HepG2 (cell line): ENCODE results near the gene HNRNPAB. TPM values are rescaled to one million over a fixed set of nuclear protein-coding genes. Genes with fewer than 3 reads are reported as not detected.

Source experiments
- ATAC-seq: fragments of 200-7000 bp; cut with Tn5 transposase; 3 replicates; pipeline ENCODE4 v1.9.1; 2020; ENCODE audit warnings: mild to moderate bottlenecking, moderate library complexity
- BruUV-seq: library from RNA; stranded (reverse); fragments of 400-500 nt; replicated peaks from 2 replicates; lab custom pipeline; 2021; lab: Mats Ljungman, UMichigan
- CTCF ChIA-PET: fragments of 300-600 bp; formaldehyde crosslinking; extraction: SDS; loops from one replicate; lab custom pipeline; 2021; ENCODE audit warnings: low total read pairs, inconsistent platforms, low intra/inter-chr PET ratio; lab: Yijun Ruan, JAX
- POLR2A ChIA-PET: fragments of 350-600 bp; sonication (Branson Sonifier 250); formaldehyde crosslinking; loops from one replicate; lab custom pipeline; 2020; ENCODE audit warnings: antibody characterized with exemption, inconsistent platforms; lab: Yijun Ruan, JAX
- DNase-seq: peaks from one replicate; pipeline ENCODE4 v3.0.0-alpha.2; 2015; ENCODE audit warnings: low spot score
- FAIRE-seq: peaks from 3 replicates; lab custom pipeline; 2011; peaks lifted over from hg19 to GRCh38; lab: Jason Lieb, UNC
- H2AFZ ChIP-seq: one replicate; pipeline ENCODE4 v1.6.1; 2011; ENCODE audit warnings: low read length, inconsistent platforms
- H3K27ac ChIP-seq: fragments of 300-600 bp; 3 replicates; pipeline ENCODE4 v1.8.0; 2011; ENCODE audit warnings: mixed run types, mild to moderate bottlenecking, mixed read lengths, low read length, inconsistent platforms; ENCODE audit not compliant: insufficient read depth; ENCODE audit errors: extremely low read length
- H3K27me3 ChIP-seq, 2 experiments: fragments of 200-600 bp in 1 of 2; 2 replicates in 1 of 2; 3 replicates in 1 of 2; pipeline versions ENCODE4 v1.6.0 to v1.8.0; 2011; ENCODE audit warnings: low read length in 2 of 2, mild to moderate bottlenecking in 2 of 2, moderate library complexity in 2 of 2, inconsistent platforms in 1 of 2; ENCODE audit not compliant: insufficient read depth in 2 of 2, control insufficient read depth in 1 of 2
- H3K36me3 ChIP-seq, 2 experiments: fragments of 200-600 bp in 1 of 2; replicated peaks in 1 of 2; 2 replicates in 1 of 2; 3 replicates in 1 of 2; pipeline versions ENCODE4 v1.5.1 to v1.8.0; 2011; ENCODE audit warnings: low read length in 2 of 2, inconsistent platforms in 1 of 2; ENCODE audit not compliant: insufficient read depth in 2 of 2, control insufficient read depth in 1 of 2
- H3K4me1 ChIP-seq: 2 replicates; pipeline ENCODE4 v1.5.1; 2012; ENCODE audit warnings: low read length, inconsistent platforms; ENCODE audit not compliant: insufficient read depth
- H3K4me2 ChIP-seq: 2 replicates; pipeline ENCODE4 v1.6.0; 2011; ENCODE audit warnings: low read depth, low read length, inconsistent platforms
- H3K4me3 ChIP-seq, 3 experiments: fragments of 200-600 bp in 1 of 3; sonication (generic), shearing (Covaris generic) in 1 of 3; replicated peaks in 1 of 3; 2 replicates each; pipeline ENCODE4 v1.5.1; 2011 to 2016; ENCODE audit warnings: low read length in 3 of 3, inconsistent platforms in 2 of 3, low read depth in 2 of 3, mild to moderate bottlenecking in 2 of 3, control low read depth in 1 of 3, mixed read lengths in 1 of 3; ENCODE audit not compliant: insufficient read depth in 1 of 3
- H3K79me2 ChIP-seq: one replicate; pipeline ENCODE4 v1.6.1; 2011; ENCODE audit warnings: low read length, inconsistent platforms; ENCODE audit not compliant: insufficient read depth
- H3K9ac ChIP-seq: 2 replicates; pipeline ENCODE4 v1.6.0; 2011; ENCODE audit warnings: mild to moderate bottlenecking, low read depth, low read length, inconsistent platforms; ENCODE audit not compliant: insufficient read depth
- H3K9me3 ChIP-seq: 2 replicates; pipeline ENCODE4 v1.5.1; 2012; ENCODE audit warnings: mild to moderate bottlenecking, low read length
- H4K20me1 ChIP-seq: 2 replicates; pipeline ENCODE4 v1.6.0; 2011; ENCODE audit warnings: inconsistent platforms, mild to moderate bottlenecking, low read length, moderate library complexity; ENCODE audit not compliant: insufficient read depth
- AGO2 ChIP-seq: fragments of 200-400 bp; formaldehyde crosslinking; optimal IDR thresholded peaks from 2 replicates; pipeline ENCODE3; 2017; ENCODE audit warnings: mild to moderate bottlenecking, low read depth, low read length, moderate library complexity
- GPN1 ChIP-seq: sonication (generic); formaldehyde crosslinking; IDR thresholded peaks from 2 replicates; pipeline ENCODE4 v1.5.1; 2020; ENCODE audit warnings: missing genetic modification reagents, borderline replicate concordance
- POLR2A ChIP-seq, 2 experiments: IDR thresholded peaks; 2 replicates each; pipeline ENCODE4 v1.6.1; 2011; ENCODE audit warnings: low read depth in 2 of 2, low read length in 2 of 2, mild to moderate bottlenecking in 1 of 2, moderate library complexity in 1 of 2; ENCODE audit not compliant: insufficient read depth in 1 of 2
- POLR2G ChIP-seq: fragments of 200-400 bp; formaldehyde crosslinking; IDR thresholded peaks from 2 replicates; pipeline ENCODE4 v1.6.1; 2018; ENCODE audit warnings: mild to moderate bottlenecking, low read depth, low read length, moderate library complexity
- PTBP1 ChIP-seq: fragments of 200-400 bp; formaldehyde crosslinking; IDR thresholded peaks from 2 replicates; pipeline ENCODE4 v1.6.1; 2018; ENCODE audit warnings: low read length, low read depth; ENCODE audit not compliant: poor library complexity, severe bottlenecking
- ZNF563 ChIP-seq: sonication (generic); formaldehyde crosslinking; IDR thresholded peaks from 2 replicates; pipeline ENCODE4 v1.8.0; 2022; ENCODE audit warnings: mild to moderate bottlenecking, moderate library complexity, missing genetic modification reagents
- WGBS: methylation state at CpG from one replicate; pipeline ENCODE4 v1.1.6; 2017; ENCODE audit warnings: low lambda C conversion rate; 5-methylcytosine and 5-hydroxymethylcytosine counted together
- in situ Hi-C: cut with HindIII; loops from 2 replicates; pipeline ENCODE4 v1.10.0; 2017; ENCODE audit warnings: low pct_unique_long_range_greater_than_20kb; ENCODE audit not compliant: extremely low pct_ligation_motif_present
- intact Hi-C: fragments of 100-400 bp; cut with micrococcal nuclease; formaldehyde crosslinking; loops from one replicate; pipeline ENCODE4 v1.10.0; 2022; ENCODE audit not compliant: unreplicated experiment
- polyA plus RNA-seq, 8 experiments: library from polyadenylated mRNA; depleted of rRNA in 3 of 8; stranded (reverse) in 7 of 8; unstranded in 1 of 8; fragments of >200 nt; fragmentation: Illumina TruSeq in 4 of 8; extraction: Trizol in 4 of 8; gene quantifications; 2 replicates each; pipeline versions ENCODE4 v1.2.1 to v1.2.3, GENCODE V29; 2011 to 2016; ENCODE audit warnings: low read depth in 4 of 8, missing spikeins in 1 of 8, mixed read lengths in 1 of 8; ENCODE audit not compliant: insufficient read depth in 1 of 8
- total RNA-seq, 5 experiments: library from RNA; depleted of rRNA; stranded (reverse); fragments of >200 nt; fragmentation: Illumina TruSeq; extraction: Trizol; gene quantifications; 2 replicates each; pipeline ENCODE4 v1.2.3, GENCODE V29; 2016; ENCODE audit warnings: low read depth in 1 of 5

Gene HNRNPAB
- total and polyA plus RNA-seq, 2 of the 13 experiments (the other 11 are each of a cell fraction or from before 2014, with no cell fraction given), result 62.6 to 111 TPM

DNA sequence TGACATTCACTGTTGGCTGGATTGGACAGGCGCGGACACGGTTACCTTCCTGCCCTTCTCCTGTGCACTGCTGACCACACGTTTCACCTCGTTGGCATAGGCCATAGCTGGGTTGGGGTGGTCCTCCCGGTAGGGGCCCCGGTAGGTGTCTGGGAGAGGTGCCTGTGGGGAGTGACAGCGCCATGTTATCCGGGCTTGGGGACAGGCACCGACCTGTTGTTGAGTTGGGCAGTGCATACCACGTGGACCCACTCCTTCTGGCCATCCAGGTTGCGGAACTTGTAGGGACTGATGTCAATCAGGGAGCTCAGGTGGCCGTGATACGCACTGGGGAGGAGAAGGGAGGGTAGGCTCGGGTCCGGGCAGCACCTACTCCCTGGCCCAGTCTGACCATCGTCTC, 20.1 kb downstream of the HNRNPAB start:
- POLR2A ChIA-PET, result interaction anchor here (1.5 kb wide), 1 partner anchor 10 kb away, joined by 5 read pairs; no protein-coding TSS in a partner anchor

DNA sequence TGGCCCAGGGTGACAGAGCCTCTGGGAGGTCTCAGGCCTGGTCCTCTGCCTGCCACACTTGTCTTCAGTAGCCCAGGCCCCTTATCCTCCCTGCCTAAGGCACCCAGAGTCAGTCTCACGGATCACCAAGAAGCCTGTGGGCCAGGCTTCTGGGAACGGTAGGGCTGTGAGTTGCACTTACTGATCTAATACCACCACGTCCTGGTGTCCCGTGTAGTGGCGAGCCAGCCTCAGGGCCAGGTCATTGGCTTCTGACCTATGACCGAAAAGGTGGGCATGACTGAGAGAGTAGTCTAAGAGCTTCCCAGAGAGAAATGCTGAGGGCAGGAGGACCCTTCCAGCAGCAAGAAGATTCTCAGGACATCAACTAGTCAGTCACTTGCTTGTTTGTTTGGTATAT, 20.8 kb downstream of the HNRNPAB start:
- H3K36me3 ChIP-seq, result peaks cover 15 to 34% of the 10 kb centered on the region in 2 experiments; a peak in 4 of 5 replicates
- no peak overlapping the region for H3K4me3 ChIP-seq
- BruUV-seq, result no TSS peak
- CTCF ChIA-PET, result no interaction called here
- DNase-seq (no peak), ATAC-seq (no peak), FAIRE-seq (no peak)
- POLR2A ChIA-PET, result no interaction called here
- H4K20me1 ChIP-seq, result no peaks in the 10 kb centered on the region
- no peak overlapping the region for H3K4me2 ChIP-seq
- H3K79me2 ChIP-seq, result peaks cover 2% of the 10 kb centered on the region
- no peak overlapping the region for H2AFZ ChIP-seq
- H3K27ac ChIP-seq, result no peak overlapping the region
- WGBS, result 94% methylated on average over 3 of the region's 6 CpGs
- peaks cover 11% of the 10 kb centered on the region for H3K4me1 ChIP-seq
- intact Hi-C loops, result no loop called here
- TF ChIP-seq PTBP1 (no peak), POLR2A (IDR thresholded peaks at IDR 0.05; ENCODE audit: insufficient read depth in 1 of 2, low read depth in 2 of 2, low read length in 2 of 2) (0 out of 4 replicates have a peak, but pooled peaks of 1 of the 2 experiments have one; percentile 4)
- H3K9me3 ChIP-seq, result no peaks in the 10 kb centered on the region
- no peaks in the 10 kb centered on the region for H3K27me3 ChIP-seq
- in situ Hi-C loops, result no loop called here
- H3K9ac ChIP-seq, result no peak overlapping the region

More for the DNA sequence above, 20.1 kb downstream of the HNRNPAB start:
- H3K4me3 ChIP-seq, result no peak overlapping the region
- DNase-seq, result no peak
- H2AFZ ChIP-seq, result no peak overlapping the region
- CTCF ChIA-PET, result no interaction called here
- no peak overlapping the region for H3K9ac ChIP-seq
- H3K4me1 ChIP-seq, result peaks cover 4% of the 10 kb centered on the region; the same call in 1 of the 2 replicates
- in situ Hi-C loops, result no loop called here
- no peaks in the 10 kb centered on the region for H4K20me1 ChIP-seq
- TF ChIP-seq GPN1 (CRISPR knock-in tag), result no peak
- 0 out of 2 replicates have a peak, but pooled peaks have one; percentile 15 for TF ChIP-seq POLR2G
- TF ChIP-seq AGO2, result peak; percentile 87
- TF ChIP-seq ZNF563 (CRISPR knock-in tag), result no peak
- TF ChIP-seq, all 625 proteins: peak for 2
- 98% methylated on average over 15 of the region's 17 CpGs for WGBS
- Histone ChIP-seq H3K4me2 (no peak overlapping the region), H3K79me2 (no peaks in the 10 kb centered on the region), H3K27me3 (no peaks in the 10 kb centered on the region), H3K36me3 (peaks cover 11 to 26% of the 10 kb centered on the region in 2 experiments; a peak in 4 of 5 replicates), H3K9me3 (no peaks in the 10 kb centered on the region), H3K27ac (no peak overlapping the region)
- BruUV-seq, result no TSS peak
- FAIRE-seq (no peak), ATAC-seq (no peak)
- intact Hi-C loops, result no loop called here
